Lung (tissue), 12 donors: ENCODE results near the gene HTT. TPM values are rescaled to one million over a fixed set of nuclear protein-coding genes. Genes with fewer than 3 reads are reported as not detected.

Experiments used
- ATAC-seq: fragments of 200-7000 bp; cut with Tn5 transposase; one replicate; pipeline ENCODE4 v1.9.1; 2020; ENCODE audit warnings: moderate number of reproducible peaks; ENCODE audit not compliant: insufficient read depth, low FRiP score
- DNase-seq, 3 donors: peaks; one replicate each; pipeline ENCODE4 v3.0.0-alpha.2; 2013 to 2017
- H3K27ac ChIP-seq, 2 donors: one replicate each; pipeline ENCODE4 v1.5.1; 2013; ENCODE audit warnings: mild to moderate bottlenecking in 2 of 2, moderate library complexity in 2 of 2, control low read depth in 1 of 2, inconsistent platforms in 1 of 2, low read depth in 1 of 2, low read length in 1 of 2
- H3K27me3 ChIP-seq, 3 donors: one replicate each; pipeline ENCODE4 v1.5.1; 2013; ENCODE audit warnings: low read length in 2 of 3; ENCODE audit not compliant: control insufficient read depth in 3 of 3, insufficient read depth in 3 of 3
- H3K36me3 ChIP-seq, 4 donors: one replicate each; pipeline ENCODE4 v1.5.1; 2013; ENCODE audit warnings: low read length in 4 of 4, mild to moderate bottlenecking in 1 of 4, moderate library complexity in 1 of 4; ENCODE audit not compliant: control insufficient read depth in 4 of 4, insufficient read depth in 4 of 4
- H3K4me1 ChIP-seq, 5 donors: one replicate each; pipeline ENCODE4 v1.5.1; 2013; ENCODE audit warnings: low read length in 5 of 5, mild to moderate bottlenecking in 2 of 5, moderate library complexity in 1 of 5; ENCODE audit not compliant: control insufficient read depth in 5 of 5, insufficient read depth in 5 of 5
- H3K4me3 ChIP-seq: one replicate; pipeline ENCODE4 v1.5.1; 2013; ENCODE audit warnings: mild to moderate bottlenecking, control low read depth, moderate library complexity
- H3K9ac ChIP-seq, 2 donors: one replicate each; pipeline ENCODE4 v1.5.1; 2013; ENCODE audit warnings: low read length in 2 of 2, control low read depth in 1 of 2; ENCODE audit not compliant: insufficient read depth in 1 of 2
- H3K9me3 ChIP-seq, 4 donors: one replicate each; pipeline ENCODE4 v1.5.1; 2013; ENCODE audit warnings: low read length in 3 of 4, mild to moderate bottlenecking in 1 of 4, moderate library complexity in 1 of 4; ENCODE audit not compliant: control insufficient read depth in 4 of 4, insufficient read depth in 3 of 4
- CTCF ChIP-seq: IDR thresholded peaks from 2 replicates; pipeline ENCODE4 v1.5.1; 2012; ENCODE audit warnings: mild to moderate bottlenecking; ENCODE audit errors: control extremely low read depth, extremely low read depth
- WGBS, 2 donors: extraction: QIAGEN DNeasy Blood & Tissue Kit; methylation state at CpG; one replicate each; pipeline ENCODE4 v1.1.7; 2013; 5-methylcytosine and 5-hydroxymethylcytosine counted together
- polyA plus RNA-seq, 2 donors: library from polyadenylated mRNA; stranded (reverse); fragments of 200-250 nt; gene quantifications; one replicate each; pipeline ENCODE4 v1.2.1, GENCODE V29; 2013
- total RNA-seq, 2 donors: library from RNA; depleted of rRNA in 1 of 2; stranded (reverse); fragments of >200 nt in 1 of 2; gene quantifications; one replicate each; pipeline ENCODE4 v1.2.1, GENCODE V29; 2014 to 2021
- donor health status: control.
- donor health status: control.
- donor health status: Bipolar disorder and iron deficiency.
- donor health status: healthy.
- donor health status: DM: yes; HTN: yes; CAD: no.

HTT gene
- total and polyA plus RNA-seq, 4 donors, result 17.0 to 109 (median 48.4) TPM

GRCh38 chr4:3106339-3107186, 32.1 kb downstream of the HTT start:
- Histone ChIP-seq H3K4me1 (peaks cover 0 to 12% (median 0%) of the 10 kb centered on the region in 5 donors), H3K9ac (no peak overlapping the region), H3K27me3 (no peaks in the 10 kb centered on the region), H3K4me3 (no peak overlapping the region), H3K27ac (peak overlapping the region in 1 of 2 donors; percentile 46), H3K36me3 (peaks cover 10 to 37% (median 20%) of the 10 kb centered on the region in 4 donors), H3K9me3 (no peaks in the 10 kb centered on the region)
- peak; percentile 99 for ATAC-seq
- 2% methylated on average over 7 of the region's 7 CpGs for WGBS, 2 donors
- peak; percentile 95 for TF ChIP-seq CTCF
- DNase-seq, result peak; percentile 80 to 83 (median 82)

- no peak overlapping the region for H3K4me3 ChIP-seq
- H3K27me3 ChIP-seq, result no peaks in the 10 kb centered on the region
- H3K4me1 ChIP-seq, result peaks cover 0 to 12% (median 0%) of the 10 kb centered on the region in 5 donors
- peaks cover 13 to 40% (median 19%) of the 10 kb centered on the region in 4 donors for H3K36me3 ChIP-seq
- DNase-seq, result no peak
- H3K9me3 ChIP-seq, result no peaks in the 10 kb centered on the region
- H3K27ac ChIP-seq, result peak overlapping the region in 1 of 2 donors; percentile 46
- H3K9ac ChIP-seq, result no peak overlapping the region
- ATAC-seq, result no peak
- TF ChIP-seq CTCF, result no peak
- WGBS, 2 donors, result 87 to 90% methylated on average over 5 of the region's 5 CpGs
These were observed 32.8 kb downstream of the HTT start for GRCh38 chr4:3107271-3107670.

GRCh38 chr4:3107691-3108121, 33.2 kb downstream of the HTT start:
- Histone ChIP-seq H3K4me1 (peaks cover 0 to 12% (median 0%) of the 10 kb centered on the region in 5 donors), H3K27me3 (no peaks in the 10 kb centered on the region), H3K36me3 (peaks cover 11 to 40% (median 19%) of the 10 kb centered on the region in 4 donors), H3K27ac (no peak overlapping the region), H3K9me3 (no peaks in the 10 kb centered on the region), H3K9ac (no peak overlapping the region), H3K4me3 (no peak overlapping the region)
- DNase-seq (no peak), ATAC-seq (no peak)
- no peak for TF ChIP-seq CTCF
- WGBS, 2 donors, result 64 to 82% methylated on average over 6 of the region's 6 CpGs
